ENCODE results near the gene MON2.

The MON2 gene

DNA sequence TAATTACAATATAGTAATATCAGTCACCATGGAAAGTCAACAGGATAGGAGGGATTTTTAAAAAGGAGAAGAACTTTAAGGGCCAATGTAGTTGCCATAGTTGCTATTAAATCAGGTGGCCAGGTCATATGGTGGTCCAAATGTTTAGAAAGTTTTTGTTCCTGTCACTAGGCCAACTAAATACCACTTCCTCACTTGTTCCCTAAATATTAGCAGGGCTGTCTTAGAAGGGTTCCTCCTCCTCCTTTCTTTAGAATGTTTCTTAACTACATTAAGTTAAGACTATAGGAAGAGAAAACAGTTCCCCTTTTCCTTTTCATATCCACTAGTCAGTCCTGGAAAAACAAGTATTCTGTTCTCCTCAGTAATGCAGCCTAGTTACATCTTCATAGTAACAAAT lies 50.3 kb downstream of the MON2 start:
- peak in 1 of 2 experiments; percentile 8 for DNase-seq
- TF ChIP-seq POLR2A (IDR thresholded peaks at IDR 0.05; ENCODE audit: low read length) (no peak), GATA1 (IDR thresholded peaks at IDR 0.05; ENCODE audit: low read depth, low read length) (no peak)

DNA sequence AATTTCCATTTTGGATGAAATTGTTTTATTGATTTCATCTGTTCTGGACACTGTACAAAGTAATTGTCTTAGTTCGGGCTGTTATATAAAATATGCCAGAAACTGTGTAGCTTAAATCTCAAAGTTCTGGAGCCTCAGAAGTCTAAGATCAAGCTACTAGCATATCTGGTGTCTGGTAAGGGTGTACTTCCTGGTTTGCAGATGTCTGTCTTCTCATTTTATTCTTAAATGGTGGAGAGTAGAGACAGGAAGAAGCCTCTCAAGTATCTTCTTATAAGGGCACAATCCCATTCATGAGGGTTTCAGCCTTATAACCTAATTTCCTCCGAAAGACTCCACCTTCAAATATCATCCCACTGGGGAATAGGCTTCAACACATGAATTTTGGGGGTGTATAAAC lies 51.3 kb downstream of the MON2 start:
- TF ChIP-seq GATA1 (IDR thresholded peaks at IDR 0.05; ENCODE audit: low read depth, low read length), result no peak
- TF ChIP-seq POLR2A (IDR thresholded peaks at IDR 0.05; ENCODE audit: low read length), result no peak
- peak; percentile 41 to 48 for DNase-seq

DNA sequence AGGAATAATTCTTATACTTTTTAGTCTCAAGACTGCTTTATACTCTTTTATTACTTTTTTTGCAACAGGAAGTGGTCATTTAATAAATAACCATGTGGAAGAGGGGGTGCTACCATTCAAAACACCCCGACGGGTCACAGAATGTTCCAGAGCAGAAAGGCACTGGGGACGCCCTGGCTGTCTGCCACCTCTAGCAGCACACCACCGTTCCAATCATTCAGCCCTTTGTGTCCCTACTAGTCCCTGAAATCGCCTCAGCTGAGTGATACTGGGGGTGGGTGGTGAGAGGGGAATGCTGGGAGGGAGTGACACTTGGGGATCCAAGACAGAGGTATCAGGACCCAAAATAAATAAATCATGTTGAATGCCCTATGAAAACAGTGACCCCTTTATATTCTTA lies 52.4 kb downstream of the MON2 start:
- no peak for DNase-seq
- TF ChIP-seq POLR2A (IDR thresholded peaks at IDR 0.05; ENCODE audit: low read length) (no peak), GATA1 (IDR thresholded peaks at IDR 0.05; ENCODE audit: low read depth, low read length) (no peak)

DNA sequence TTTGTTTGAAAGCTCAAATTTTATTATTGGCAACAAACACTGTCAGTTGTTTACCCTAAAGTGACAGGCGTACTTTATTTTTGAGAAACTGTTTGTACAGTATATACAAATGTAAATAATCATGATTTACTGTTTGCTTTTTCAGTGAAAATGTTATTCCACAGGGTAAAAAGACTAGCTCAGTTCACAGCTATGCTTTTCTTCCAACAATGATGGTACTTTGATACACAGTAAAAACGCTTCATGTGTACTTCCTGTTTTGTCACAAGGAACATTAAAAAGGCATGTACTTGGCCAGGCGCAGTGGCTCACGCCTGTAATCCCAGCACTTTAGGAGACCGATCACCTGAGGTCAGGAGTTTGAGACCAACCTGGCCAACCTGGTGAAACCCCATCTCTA lies 53.7 kb downstream of the MON2 start:
- DNase-seq, result no peak
- TF ChIP-seq POLR2A (IDR thresholded peaks at IDR 0.05; ENCODE audit: low read length) (no peak), GATA1 (IDR thresholded peaks at IDR 0.05; ENCODE audit: low read depth, low read length) (no peak)

DNA sequence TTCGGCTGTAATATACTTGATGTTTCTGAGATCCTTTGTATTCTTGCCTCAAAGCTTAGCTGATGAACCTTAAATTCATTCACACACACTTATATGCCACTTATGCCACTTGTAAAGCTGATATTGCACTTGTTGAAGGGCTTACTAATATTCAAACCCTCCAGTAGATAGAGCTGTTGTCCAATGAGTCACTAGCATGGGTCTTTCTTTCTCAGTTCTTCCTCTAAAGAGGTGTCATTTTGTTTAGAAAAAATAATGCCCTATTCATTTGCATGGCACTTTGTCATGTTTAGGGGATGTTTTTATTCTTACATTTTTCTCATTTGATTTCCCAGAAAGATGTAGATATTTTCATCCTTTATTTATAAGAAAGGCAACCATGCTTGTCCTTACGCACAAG lies 56.4 kb downstream of the MON2 start:
- peak in 1 of 2 experiments; percentile 6 for DNase-seq
- TF ChIP-seq POLR2A (IDR thresholded peaks at IDR 0.05; ENCODE audit: low read length) (no peak), GATA1 (IDR thresholded peaks at IDR 0.05; ENCODE audit: low read depth, low read length) (no peak)

DNA sequence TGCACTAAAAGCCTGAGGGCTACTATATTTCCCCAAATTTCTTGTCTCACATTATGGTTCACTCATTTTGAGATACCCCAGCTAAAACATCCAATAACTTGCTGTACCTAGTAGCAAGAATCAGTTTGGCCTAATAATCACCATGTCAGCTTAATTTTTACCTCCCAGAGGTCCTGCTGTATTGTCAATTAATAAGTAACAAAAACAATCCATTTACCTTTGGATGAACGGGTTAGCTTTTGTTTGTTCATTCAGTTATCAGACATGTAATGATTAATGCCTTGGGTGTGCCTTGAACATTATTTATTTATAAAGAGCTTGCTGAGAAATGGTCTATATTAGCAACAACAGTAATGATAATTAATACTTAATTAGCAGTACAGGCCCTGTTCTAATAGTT lies 57.0 kb downstream of the MON2 start:
- TF ChIP-seq POLR2A (IDR thresholded peaks at IDR 0.05; ENCODE audit: low read length) (no peak), GATA1 (IDR thresholded peaks at IDR 0.05; ENCODE audit: low read depth, low read length) (no peak)

DNA sequence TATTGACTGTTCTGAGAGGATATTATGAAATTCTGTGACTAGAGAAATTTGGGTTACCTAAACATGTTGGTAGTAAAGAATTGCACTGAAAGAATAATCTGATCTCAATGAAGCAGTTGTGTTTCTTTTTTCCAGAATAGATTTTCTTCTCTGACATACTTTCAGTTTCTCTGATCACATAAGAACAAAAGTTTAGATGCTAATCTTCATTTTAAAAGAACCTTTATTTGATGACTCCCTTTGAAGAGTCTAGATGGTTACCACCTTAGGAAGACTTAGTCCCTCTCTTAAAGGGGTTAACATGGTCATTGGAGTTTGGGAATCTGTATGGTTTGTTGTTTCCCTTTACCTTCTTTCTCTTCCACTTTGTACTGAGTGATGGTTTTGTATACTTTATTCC lies 58.6 kb downstream of the MON2 start:
- DNase-seq, result no peak
- TF ChIP-seq GATA1 (IDR thresholded peaks at IDR 0.05; ENCODE audit: low read depth, low read length) (no peak), POLR2A (IDR thresholded peaks at IDR 0.05; ENCODE audit: low read length) (no peak)

More for the DNA sequence above, 57.0 kb downstream of the MON2 start:
- no peak for DNase-seq

DNA sequence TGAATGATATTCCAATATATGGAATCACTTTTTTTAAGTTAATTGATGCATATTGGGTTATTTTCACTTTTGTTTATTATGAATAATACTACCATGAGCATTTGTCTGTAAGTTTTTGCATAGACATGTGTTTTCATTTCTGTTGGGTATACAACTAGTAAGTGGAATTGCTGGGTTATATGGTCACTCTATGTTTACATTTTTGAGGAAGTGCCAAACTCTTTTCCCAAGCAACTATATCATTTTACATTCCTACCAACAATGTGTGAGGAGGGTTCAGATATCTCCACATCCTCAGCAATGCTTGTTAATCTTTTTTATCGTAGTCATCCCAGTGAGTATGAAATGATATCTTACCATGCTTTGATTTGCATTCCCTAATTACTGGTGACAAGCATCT lies 64.0 kb downstream of the MON2 start:
- TF ChIP-seq POLR2A (IDR thresholded peaks at IDR 0.05; ENCODE audit: low read length) (no peak), GATA1 (IDR thresholded peaks at IDR 0.05; ENCODE audit: low read depth, low read length) (no peak)
- DNase-seq, result no peak

DNA sequence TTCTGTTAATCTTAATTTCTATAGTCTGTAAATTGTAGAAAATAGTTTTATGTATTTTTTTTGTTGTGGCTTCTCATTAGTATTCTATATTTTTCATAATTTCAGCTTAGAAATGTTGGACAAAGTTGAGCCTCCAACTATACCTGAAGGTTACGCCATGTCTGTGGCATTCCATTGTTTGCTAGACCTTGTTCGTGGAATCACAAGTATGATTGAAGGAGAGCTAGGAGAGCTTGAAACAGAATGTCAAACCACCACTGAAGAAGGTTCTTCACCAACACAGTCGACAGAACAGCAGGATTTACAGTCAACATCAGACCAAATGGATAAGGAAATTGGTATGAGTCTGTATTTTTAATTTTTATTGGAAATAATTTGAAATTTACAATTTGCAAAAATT lies 65.7 kb downstream of the MON2 start:
- TF ChIP-seq GATA1 (IDR thresholded peaks at IDR 0.05; ENCODE audit: low read depth, low read length) (no peak), POLR2A (IDR thresholded peaks at IDR 0.05; ENCODE audit: low read length) (no peak)
- DNase-seq, result no peak

DNA sequence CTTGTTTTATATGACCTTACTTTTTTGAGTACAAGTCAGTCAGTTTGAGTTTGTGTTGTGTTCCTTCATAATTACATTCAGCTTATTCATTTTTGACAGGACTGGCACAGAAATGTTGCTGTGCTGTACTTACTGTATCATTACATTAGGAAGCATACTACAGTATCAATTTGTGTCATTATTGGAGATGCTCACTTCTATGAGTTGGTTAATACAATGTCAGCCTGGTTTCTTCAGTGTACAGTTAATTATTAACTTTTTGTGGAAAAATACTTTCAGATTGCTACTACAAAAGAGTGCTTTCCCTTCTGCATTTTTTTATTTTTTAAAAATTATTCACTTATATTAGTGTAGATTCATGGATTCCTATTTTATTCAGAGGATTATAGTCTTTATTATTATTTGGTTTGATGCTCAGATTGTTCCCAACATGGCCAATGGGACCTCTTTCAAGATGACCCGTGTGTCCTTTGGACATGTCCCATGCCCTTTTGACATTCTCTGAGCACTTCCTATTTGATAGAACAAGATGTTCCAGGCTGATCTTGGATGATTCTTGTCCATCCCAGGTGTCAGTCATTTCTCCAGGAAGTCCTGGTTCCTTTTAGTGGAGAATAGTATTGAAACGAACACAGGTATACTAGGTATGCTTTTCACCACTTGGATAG lies 66.6 kb downstream of the MON2 start:
- DNase-seq, result no peak
- no peak for TF ChIP-seq GATA1 (IDR thresholded peaks at IDR 0.05; ENCODE audit: low read depth, low read length)
- TF ChIP-seq POLR2A (IDR thresholded peaks at IDR 0.05; ENCODE audit: low read length), result no peak

DNA sequence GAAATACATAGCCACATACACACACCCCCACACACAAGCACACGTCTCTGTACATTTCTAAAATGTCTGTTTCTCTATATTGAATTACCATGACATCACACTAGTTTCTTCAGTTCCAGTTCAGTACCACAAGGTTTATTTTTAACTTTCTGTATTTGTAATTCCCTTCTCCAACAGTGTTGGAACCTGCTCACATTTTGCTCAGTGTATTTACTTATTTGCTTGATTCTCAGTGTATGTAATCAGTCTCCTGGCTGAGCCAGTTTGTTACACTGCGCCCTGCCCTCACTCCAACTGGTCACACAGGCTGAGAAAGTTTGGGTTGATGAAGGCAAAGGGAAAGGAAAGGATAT lies 67.1 kb downstream of the MON2 start:
- TF ChIP-seq POLR2A (IDR thresholded peaks at IDR 0.05; ENCODE audit: low read length) (no peak), GATA1 (IDR thresholded peaks at IDR 0.05; ENCODE audit: low read depth, low read length) (no peak)
- no peak for DNase-seq

DNA sequence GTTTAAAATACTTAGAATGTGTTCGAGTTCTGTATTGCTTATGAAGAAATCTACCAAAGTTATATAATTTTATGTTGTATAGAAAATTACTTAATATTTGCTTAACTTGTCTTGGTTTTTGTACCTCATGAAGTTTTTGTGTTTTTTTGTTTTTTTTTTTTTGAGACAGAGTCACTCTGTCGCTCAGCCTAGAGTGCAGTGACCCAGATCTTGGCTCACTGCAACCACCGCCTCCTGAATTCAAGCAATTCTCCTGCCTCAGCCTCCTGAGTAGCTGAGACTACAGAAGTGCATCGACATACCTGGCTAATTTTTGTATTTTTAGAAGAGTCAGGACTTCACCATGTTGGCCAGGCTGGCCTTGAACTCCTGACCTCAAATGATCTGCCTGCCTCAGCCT lies 69.9 kb downstream of the MON2 start:
- no peak for TF ChIP-seq GATA1 (IDR thresholded peaks at IDR 0.05; ENCODE audit: low read depth, low read length)
- no peak for TF ChIP-seq POLR2A (IDR thresholded peaks at IDR 0.05; ENCODE audit: low read length)

DNA sequence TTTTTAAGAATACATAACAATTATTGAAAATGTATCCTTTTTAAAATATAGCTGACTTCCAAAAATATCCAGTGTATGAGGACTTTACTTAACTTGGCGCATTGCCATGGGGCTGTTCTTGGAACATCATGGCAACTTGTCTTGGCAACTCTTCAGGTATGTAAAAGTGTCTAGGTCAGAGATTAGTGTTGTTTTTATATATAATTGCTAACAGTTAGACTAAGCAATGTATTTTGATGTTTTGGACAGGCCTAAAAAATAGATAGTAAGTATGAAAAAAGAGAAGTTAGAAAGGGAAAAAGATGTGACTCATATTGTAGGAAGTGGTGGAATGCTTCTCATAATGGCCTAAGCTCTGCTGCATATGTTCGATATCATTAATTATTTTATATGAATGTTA lies 70.9 kb downstream of the MON2 start:
- DNase-seq, result peak; percentile 14 to 37
- TF ChIP-seq GATA1 (IDR thresholded peaks at IDR 0.05; ENCODE audit: low read depth, low read length) (no peak), POLR2A (IDR thresholded peaks at IDR 0.05; ENCODE audit: low read length) (no peak)

More for the DNA sequence above, 69.9 kb downstream of the MON2 start:
- no peak for DNase-seq

DNA sequence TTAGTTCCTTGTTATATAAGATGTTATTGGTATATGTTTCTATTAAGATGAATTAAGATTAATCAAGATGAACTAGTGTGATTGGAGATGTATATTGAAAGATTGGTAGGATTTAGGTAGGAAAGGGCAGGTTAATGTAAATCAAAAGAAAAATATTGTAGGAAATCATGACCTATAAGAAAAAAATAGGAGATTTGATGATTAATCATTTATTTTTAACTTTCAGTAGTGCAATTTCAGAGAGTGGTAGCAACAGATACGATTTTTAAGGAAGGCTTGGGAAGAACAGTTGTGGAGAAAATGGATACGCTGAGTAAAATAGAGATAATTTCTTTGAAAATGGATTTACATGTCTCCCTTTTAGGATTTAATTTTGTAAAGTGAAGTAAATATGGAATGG lies 73.7 kb downstream of the MON2 start:
- TF ChIP-seq GATA1 (IDR thresholded peaks at IDR 0.05; ENCODE audit: low read depth, low read length) (no peak), POLR2A (IDR thresholded peaks at IDR 0.05; ENCODE audit: low read length) (no peak)
- no peak for DNase-seq

DNA sequence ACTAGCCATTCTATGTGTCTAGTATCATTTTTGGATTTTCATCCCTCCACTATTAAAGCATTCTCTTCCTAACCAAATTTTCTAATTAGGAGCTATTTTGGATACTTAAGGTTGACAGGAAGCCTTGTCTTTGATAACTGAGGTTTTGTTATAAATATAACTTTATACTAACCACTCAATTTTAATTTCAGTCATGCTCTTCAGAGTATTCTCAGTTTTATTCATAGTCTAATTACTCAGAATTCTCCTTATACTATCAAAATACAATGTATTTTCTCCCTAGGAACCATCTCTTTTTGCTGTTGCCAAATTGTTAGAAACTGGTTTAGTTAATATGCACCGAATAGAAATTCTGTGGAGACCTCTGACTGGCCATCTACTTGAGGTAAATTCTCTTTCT lies 76.2 kb downstream of the MON2 start:
- no peak for DNase-seq
- no peak for TF ChIP-seq POLR2A (IDR thresholded peaks at IDR 0.05; ENCODE audit: low read length)
- TF ChIP-seq GATA1 (IDR thresholded peaks at IDR 0.05; ENCODE audit: low read depth, low read length), result no peak

DNA sequence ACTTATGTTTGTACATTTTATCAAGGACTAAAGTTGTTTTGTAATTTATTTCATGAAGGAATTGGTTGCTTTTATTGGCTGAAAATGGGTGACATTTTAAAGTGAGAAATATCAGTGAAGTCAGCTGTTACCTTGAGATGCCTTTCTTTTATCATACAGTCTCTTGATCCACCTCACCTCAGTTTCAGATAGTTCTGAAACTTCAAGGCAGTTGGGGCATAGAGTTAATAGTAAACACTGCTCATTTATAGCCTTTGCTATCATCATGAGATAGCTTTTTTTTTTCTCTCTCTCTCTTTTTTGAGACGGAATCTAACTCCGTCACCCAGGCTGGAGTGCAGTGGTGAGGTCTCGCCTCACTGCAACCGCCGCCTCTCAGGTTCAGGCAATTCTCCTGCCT lies 76.7 kb downstream of the MON2 start:
- DNase-seq, result no peak
- TF ChIP-seq GATA1 (IDR thresholded peaks at IDR 0.05; ENCODE audit: low read depth, low read length) (no peak), POLR2A (IDR thresholded peaks at IDR 0.05; ENCODE audit: low read length) (no peak)
